ENCODE results near the gene C2orf92. TPM values are rescaled to one million over a fixed set of nuclear protein-coding genes. Genes with fewer than 3 reads are reported as not detected.
"Not testable (repeated sequence)": the region's sequence is repeated elsewhere in the genome, so short reads cannot be mapped to it uniquely, and the experiment has no call there.

Gene C2orf92
- total RNA-seq (1 to 10 TPM; 3.8 to 8.3 (median 4.5) TPM), polyA plus RNA-seq (7.4 TPM)
- long read RNA-seq, donor 1, partial matches to known transcripts = 0 of 2 reads
- long read RNA-seq, donor 1, other reads (novel, unspliced or antisense) = 2 of 2 reads
- long read RNA-seq, donor 2 = 0 reads
- long read RNA-seq, donor 3 = 0 reads
- long read RNA-seq, donor 4 = 0 reads

DNA sequence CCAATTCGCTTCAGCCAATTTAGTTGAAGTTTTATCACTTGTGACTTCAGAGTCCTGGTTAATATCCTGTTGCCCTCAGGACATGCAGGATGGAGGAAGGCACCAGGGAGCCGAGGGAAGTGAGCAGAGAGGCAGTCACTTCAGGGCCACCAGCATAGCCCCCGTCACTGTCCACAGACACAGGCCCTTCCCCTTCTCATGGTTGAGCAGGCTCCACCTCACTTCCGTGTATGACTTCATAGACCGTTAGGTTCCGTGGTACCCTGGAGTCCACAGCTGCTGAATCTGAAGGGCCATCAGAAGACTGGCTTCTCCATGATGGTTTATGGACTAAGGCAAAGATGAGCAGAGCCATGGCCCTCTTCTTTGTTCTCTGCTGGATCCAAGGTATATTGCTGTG is at the start of gene C2orf92:
Gene C2orf92, plus strand, starts transcription at position 266 of the 400 bp plus-strand sequence. Its CDS starts 76 bp downstream, at position 342.
- intact Hi-C loops (cut with DNase I) = no loop called here
- no peak within 1 kb of the TSS for H3K27ac ChIP-seq (ENCODE audit: low read length)
- no peak within 1 kb of the TSS for H3K4me3 ChIP-seq (ENCODE audit: low read length)
- H3K9me3 ChIP-seq (ENCODE audit: control insufficient read depth, low read length) = no peaks in the 10 kb centered on the region
- H3K27me3 ChIP-seq (ENCODE audit: control insufficient read depth, insufficient read depth) = no peaks in the 10 kb centered on the region
- no peak for DNase-seq
- ATAC-seq = no peak
- no peaks in the 10 kb centered on the region for H3K4me1 ChIP-seq (ENCODE audit: control insufficient read depth, insufficient read depth, low read length)
- WGBS = 91% methylated on average over 6 of the region's 6 CpGs

DNA sequence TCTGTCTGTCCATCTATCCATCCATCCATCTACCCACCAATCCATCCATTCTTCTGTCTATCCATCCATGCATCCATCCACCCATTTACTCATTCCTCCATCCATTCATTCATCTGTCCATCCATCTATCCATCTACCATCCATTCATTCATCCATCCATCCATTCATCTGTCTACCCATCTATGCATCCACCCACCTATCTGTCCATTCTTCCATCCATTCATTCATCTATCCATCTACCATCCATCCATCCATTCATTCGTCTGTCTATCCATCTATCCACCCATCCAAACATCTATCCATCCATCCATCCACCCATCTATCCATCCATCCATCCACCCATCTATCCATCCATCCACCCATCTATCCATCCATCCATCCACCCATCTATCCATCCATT is 49.0 kb upstream of the C2orf92 start:
- H3K27ac ChIP-seq (ENCODE audit: low read length); DNase-seq; H3K9me3 ChIP-seq (ENCODE audit: control insufficient read depth, low read length); H3K27me3 ChIP-seq (ENCODE audit: control insufficient read depth, insufficient read depth); H3K4me1 ChIP-seq (ENCODE audit: control insufficient read depth, insufficient read depth, low read length); ATAC-seq; intact Hi-C loops (cut with DNase I); H3K4me3 ChIP-seq (ENCODE audit: low read length): not testable (repeated sequence)
- 80% methylated on average over 1 of the region's 1 CpG for WGBS

DNA sequence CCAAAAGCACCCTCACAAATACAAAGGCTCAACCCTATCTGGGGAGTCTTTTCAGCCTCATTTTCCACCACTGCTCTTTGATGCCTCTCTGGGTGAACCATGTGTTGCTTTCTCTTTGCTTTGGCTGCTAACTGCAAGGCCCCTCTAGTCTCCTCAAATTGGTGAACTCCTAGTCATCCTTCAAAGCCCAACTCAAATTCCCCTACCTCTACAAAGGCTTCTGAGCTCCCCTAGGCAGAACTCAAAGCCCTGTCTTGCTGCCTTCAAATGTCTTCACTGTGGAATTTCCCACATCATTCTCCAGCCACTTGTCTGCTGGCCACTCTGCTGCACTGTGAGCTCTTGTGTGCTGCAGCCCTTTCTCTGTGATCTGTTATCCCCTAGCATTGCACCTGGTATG is 46.5 kb upstream of the C2orf92 start:
- DNase-seq; H3K4me1 ChIP-seq (ENCODE audit: control insufficient read depth, insufficient read depth, low read length); H3K27ac ChIP-seq (ENCODE audit: low read length); intact Hi-C loops (cut with DNase I); H3K9me3 ChIP-seq (ENCODE audit: control insufficient read depth, low read length); H3K27me3 ChIP-seq (ENCODE audit: control insufficient read depth, insufficient read depth); ATAC-seq; H3K4me3 ChIP-seq (ENCODE audit: low read length): not testable (repeated sequence)

DNA sequence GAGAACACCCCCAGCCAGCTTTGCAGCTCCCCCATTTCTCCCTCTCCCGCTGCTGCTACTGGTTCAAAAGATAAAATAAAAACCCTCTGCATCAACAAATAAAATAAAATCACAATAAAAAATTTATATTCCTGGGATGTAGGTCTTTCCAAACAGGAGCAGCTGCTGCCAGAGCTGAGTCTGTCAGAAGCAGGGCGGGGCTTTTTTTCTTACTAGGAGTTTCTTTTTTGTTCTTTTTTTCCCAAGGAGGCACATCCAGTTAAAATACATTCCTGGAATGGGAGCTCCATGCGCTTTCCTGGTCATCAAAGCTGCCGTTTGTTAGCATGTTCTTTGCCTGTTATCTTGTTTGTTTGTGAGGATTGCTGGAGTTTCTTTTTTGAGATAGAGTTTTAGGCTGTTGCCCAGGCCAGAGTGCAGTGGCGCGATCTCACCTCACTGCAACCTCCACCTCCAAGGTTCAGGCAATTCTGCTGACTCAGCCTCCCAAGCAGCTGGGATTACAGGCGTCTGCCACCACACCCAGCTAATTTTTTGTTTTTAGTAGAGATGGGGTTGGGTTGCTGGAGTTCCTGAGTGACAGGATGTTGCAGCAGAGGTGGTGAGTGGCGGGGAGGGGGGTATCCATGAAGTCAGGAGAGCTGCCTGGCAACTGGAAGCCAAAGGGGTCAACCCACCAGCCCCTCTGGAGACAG is 44.0 kb upstream of the C2orf92 start:
- H3K27me3 ChIP-seq (ENCODE audit: control insufficient read depth, insufficient read depth); H3K27ac ChIP-seq (ENCODE audit: low read length); H3K4me3 ChIP-seq (ENCODE audit: low read length); H3K4me1 ChIP-seq (ENCODE audit: control insufficient read depth, insufficient read depth, low read length); DNase-seq; H3K9me3 ChIP-seq (ENCODE audit: control insufficient read depth, low read length); intact Hi-C loops (cut with DNase I); ATAC-seq: not testable (repeated sequence)
- WGBS = 34% methylated on average over 4 of the region's 8 CpGs

DNA sequence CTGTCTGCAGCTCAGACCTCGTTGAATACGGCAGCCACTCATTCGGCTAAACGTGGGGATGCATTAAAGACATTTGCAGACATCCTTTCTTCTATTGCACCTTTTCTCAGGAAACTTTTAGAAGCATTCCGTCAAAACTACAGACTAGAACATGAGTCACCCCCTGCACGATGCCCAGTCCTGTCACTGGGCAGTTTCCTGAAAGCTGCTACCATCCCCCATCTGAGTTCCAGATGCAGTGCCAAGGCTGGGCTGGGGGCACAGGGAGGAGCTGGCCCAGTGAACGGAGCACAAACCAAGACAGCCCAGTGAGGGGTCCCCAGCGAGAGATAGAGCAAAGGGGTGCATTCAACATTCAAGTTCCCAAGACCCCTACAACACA is 43.5 kb upstream of the C2orf92 start:
- H3K27me3 ChIP-seq (ENCODE audit: control insufficient read depth, insufficient read depth); H3K4me3 ChIP-seq (ENCODE audit: low read length); H3K27ac ChIP-seq (ENCODE audit: low read length); intact Hi-C loops (cut with DNase I); H3K9me3 ChIP-seq (ENCODE audit: control insufficient read depth, low read length); ATAC-seq; H3K4me1 ChIP-seq (ENCODE audit: control insufficient read depth, insufficient read depth, low read length); DNase-seq: not testable (repeated sequence)
- WGBS = 59% methylated on average over 8 of the region's 8 CpGs

DNA sequence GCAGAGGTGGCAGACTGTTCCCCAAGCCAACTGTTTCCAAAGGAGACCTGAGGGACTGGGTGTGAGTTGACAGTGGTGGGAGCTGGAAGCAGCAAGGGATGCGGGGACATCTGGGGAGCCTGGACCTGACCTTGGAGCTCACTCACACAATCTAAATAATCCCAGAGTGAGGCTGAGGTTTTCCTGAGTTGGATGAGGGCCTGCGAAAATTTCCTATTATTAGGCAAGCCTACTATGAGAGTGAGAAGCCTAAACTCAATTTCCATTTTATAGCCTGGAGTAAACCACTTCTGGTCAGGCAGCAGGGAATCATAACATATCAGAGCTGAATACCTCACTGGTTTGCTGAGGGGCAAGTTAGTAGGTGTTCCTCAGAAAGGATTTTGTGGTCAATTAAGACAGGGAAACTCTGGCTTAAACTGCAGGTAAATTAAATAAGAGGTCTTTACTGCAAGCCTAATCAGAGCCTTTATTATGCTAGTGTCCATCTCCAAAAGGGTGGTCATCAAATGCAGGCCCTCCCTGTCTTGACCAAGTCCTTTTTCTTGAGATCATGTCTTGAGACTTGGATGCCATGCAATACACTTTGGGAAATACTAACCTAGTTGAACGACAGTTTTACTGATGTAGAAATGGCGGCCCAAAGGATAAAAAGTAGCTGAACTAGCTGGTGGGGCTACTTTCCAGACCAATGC is 25.3 kb upstream of the C2orf92 start:
- intact Hi-C loops (cut with DNase I) = no loop called here
- no peak overlapping the region for H3K27ac ChIP-seq (ENCODE audit: low read length)
- no peaks in the 10 kb centered on the region for H3K9me3 ChIP-seq (ENCODE audit: control insufficient read depth, low read length)
- DNase-seq (no peak), ATAC-seq (no peak)
- WGBS = 92% methylated on average over 4 of the region's 4 CpGs
- peaks cover 3% of the 10 kb centered on the region for H3K4me1 ChIP-seq (ENCODE audit: control insufficient read depth, insufficient read depth, low read length)
- H3K27me3 ChIP-seq (ENCODE audit: control insufficient read depth, insufficient read depth) = no peaks in the 10 kb centered on the region
- no peak overlapping the region for H3K4me3 ChIP-seq (ENCODE audit: low read length)

DNA sequence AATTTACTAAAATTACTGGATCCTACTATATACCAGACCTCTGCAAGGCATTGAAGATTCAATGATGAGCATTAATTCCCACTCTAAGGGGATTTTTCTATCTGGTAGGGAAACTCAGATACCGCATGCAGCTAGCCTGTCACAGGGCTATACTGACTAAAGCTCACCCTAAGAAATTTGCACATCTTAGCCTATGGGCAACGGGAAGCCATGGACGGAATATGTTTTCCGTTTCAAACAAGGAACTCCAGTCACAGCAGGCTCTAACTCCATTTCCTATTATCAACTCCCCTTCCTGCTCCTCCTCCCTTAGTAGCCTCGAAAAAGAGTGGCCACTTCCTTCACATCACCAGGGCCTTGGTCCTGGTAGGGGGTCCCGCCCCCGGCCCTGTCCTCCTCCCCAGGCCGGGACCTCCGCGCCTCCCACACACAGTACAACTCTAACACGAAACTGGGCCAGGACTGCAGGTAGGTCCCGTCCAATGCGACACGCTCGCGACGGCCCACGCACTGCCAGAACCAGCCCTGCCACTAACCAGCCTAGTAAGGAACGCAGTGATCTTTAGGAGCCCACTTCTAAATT is 24.3 kb upstream of the C2orf92 start:
- DNase-seq = peak; percentile 53 to 80 (median 78)

DNA sequence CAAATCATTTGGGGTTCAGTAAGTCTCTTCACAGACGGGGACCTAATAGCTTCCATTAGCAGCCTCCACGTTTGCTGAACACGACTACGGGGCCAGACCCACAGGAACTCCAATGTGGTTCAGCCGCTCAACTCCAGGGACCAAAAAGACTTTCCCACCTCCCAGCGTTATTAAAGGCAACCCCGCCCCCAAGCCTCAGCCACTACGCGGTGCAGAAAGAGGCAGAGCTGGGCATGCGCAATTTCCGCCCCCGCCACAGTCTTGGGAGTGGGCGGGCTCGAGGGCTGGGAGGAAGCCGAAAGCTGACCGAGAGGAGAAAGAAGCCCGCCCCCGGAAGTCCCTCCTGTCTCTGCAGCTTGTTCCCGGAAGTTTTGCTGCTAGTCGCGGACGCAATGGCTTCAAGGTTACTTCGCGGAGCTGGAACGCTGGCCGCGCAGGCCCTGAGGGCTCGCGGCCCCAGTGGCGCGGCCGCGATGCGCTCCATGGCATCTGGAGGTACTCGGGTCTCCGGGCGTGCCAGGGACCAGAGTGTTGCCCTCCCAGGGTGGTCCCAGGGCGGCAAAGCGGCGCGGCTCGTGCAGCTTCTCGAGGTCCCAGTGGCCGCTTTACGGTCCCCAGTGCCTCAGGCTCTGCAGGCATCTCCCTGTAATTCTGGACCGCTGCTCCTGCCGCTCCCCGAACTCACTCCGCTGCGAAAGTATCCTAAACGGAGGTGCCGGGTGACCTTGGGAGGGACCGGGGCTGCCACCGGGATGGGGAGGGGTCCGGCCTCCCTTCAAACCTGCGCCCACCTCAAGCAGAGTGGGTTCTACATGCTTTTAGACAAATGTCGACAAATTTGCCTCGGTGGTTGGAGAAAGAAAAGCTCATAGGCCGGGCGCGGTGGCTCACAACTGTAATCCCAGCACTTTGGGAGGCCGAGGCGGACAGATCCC is 23.6 kb upstream of the C2orf92 start, which contains the start of gene COX5B:
Gene COX5B, plus strand, starts transcription at position 368 of the 935 bp plus-strand sequence. Its CDS starts 25 bp downstream, at position 393.
- intact Hi-C loops (cut with DNase I) = loop anchor here in 2 of 4 donors (2.0 kb wide), 1 partner anchor 17 kb away; no protein-coding TSS in a partner anchor
- ATAC-seq = peak; percentile 99
- H3K4me3 ChIP-seq (ENCODE audit: low read length) = peak within 1 kb of the TSS; percentile 68
- DNase-seq = peak; percentile 99 to 100 (median 99)
- no peaks in the 10 kb centered on the region for H3K27me3 ChIP-seq (ENCODE audit: control insufficient read depth, insufficient read depth)
- WGBS = under 1% methylated on average over 63 of the region's 63 CpGs
- peaks cover 3% of the 10 kb centered on the region for H3K4me1 ChIP-seq (ENCODE audit: control insufficient read depth, insufficient read depth, low read length)
- H3K9me3 ChIP-seq (ENCODE audit: control insufficient read depth, low read length) = no peaks in the 10 kb centered on the region
- H3K27ac ChIP-seq (ENCODE audit: low read length) = peak within 1 kb of the TSS; percentile 88

More for the DNA sequence above, 24.3 kb upstream of the C2orf92 start:
- Histone ChIP-seq H3K4me3 (ENCODE audit: low read length) (peak overlapping the region; percentile 54), H3K9me3 (ENCODE audit: control insufficient read depth, low read length) (no peaks in the 10 kb centered on the region), H3K27me3 (ENCODE audit: control insufficient read depth, insufficient read depth) (no peaks in the 10 kb centered on the region), H3K27ac (ENCODE audit: low read length) (peak overlapping the region; percentile 88), H3K4me1 (ENCODE audit: control insufficient read depth, insufficient read depth, low read length) (peaks cover 3% of the 10 kb centered on the region)
- peak; percentile 64 to 70 for ATAC-seq
- intact Hi-C loops (cut with DNase I) = no loop called here
- WGBS = 4% methylated on average over 19 of the region's 19 CpGs

DNA sequence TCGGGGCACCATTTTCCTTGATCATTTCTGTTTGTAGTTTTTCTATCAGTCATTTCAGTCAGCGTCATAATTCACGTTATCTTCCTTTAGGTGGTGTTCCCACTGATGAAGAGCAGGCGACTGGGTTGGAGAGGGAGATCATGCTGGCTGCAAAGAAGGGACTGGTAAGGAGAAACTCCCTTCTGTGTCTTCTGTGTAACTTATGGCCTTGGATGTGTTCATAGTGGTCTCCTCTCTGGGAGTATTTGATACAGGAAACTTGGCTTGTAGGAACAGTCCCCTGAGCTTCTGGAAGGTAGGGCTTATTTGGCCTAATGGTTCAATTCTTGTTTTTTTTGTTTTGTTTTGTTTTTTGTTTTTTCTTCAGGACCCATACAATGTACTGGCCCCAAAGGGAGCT is 22.5 kb upstream of the C2orf92 start:
- DNase-seq (no peak), ATAC-seq (no peak)
- H3K4me3 ChIP-seq (ENCODE audit: low read length) = peak overlapping the region; percentile 68
- H3K9me3 ChIP-seq (ENCODE audit: control insufficient read depth, low read length) = no peaks in the 10 kb centered on the region
- 74% methylated on average over 4 of the region's 4 CpGs for WGBS
- H3K4me1 ChIP-seq (ENCODE audit: control insufficient read depth, insufficient read depth, low read length) = peaks cover 3% of the 10 kb centered on the region
- no peak overlapping the region for H3K27ac ChIP-seq (ENCODE audit: low read length)
- intact Hi-C loops (cut with DNase I) = loop anchor here in 2 of 4 donors (2.0 kb wide), 1 partner anchor 16 kb away; no protein-coding TSS in a partner anchor
- no peaks in the 10 kb centered on the region for H3K27me3 ChIP-seq (ENCODE audit: control insufficient read depth, insufficient read depth)

DNA sequence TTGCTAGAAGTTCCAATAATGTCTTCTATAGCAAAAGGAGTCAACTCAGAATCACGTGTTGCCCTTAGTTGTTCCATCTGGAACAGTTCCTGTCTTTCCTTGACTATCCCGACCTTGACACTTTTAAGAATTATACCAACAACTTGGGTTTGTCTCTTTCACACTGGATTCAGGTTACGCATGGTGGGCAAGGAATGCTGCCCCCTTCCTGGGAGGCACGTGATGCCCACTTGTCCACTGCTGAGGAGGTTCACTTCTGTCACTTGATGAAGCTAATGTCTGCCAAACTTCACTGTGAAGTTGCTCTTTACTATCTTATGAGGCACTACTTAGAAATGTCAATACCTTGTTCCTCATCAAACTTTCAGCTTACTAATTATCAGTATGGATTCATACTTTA is 18.4 kb upstream of the C2orf92 start:
- DNase-seq = no peak
- intact Hi-C loops (cut with DNase I) = no loop called here
- peaks cover 3% of the 10 kb centered on the region for H3K4me1 ChIP-seq (ENCODE audit: control insufficient read depth, insufficient read depth, low read length)
- H3K27ac ChIP-seq (ENCODE audit: low read length) = no peak overlapping the region
- 75% methylated on average over 4 of the region's 4 CpGs for WGBS
- no peaks in the 10 kb centered on the region for H3K27me3 ChIP-seq (ENCODE audit: control insufficient read depth, insufficient read depth)
- H3K4me3 ChIP-seq (ENCODE audit: low read length) = no peak overlapping the region
- no peak for ATAC-seq
- H3K9me3 ChIP-seq (ENCODE audit: control insufficient read depth, low read length) = no peaks in the 10 kb centered on the region
